Lower lobe of right lung (tissue), 2 donors: ENCODE results near the gene S100A12. TPM values are rescaled to one million over a fixed set of nuclear protein-coding genes. Genes with fewer than 3 reads are reported as not detected.

Experiments used
- ATAC-seq, 2 donors: fragments of 200-7000 bp; cut with Tn5 transposase; one replicate each; pipeline ENCODE4 v1.9.1; 2020 to 2022; ENCODE audit warnings: mild to moderate bottlenecking in 2 of 2, moderate library complexity in 2 of 2
- DNase-seq: peaks from one replicate; pipeline ENCODE4 v3.0.0-alpha.2; 2020
- H3K27ac ChIP-seq: fragments of 200-600 bp; one replicate; pipeline ENCODE4 v1.8.0; 2022
- H3K27me3 ChIP-seq: fragments of 200-600 bp; one replicate; pipeline ENCODE4 v1.8.0; 2022; ENCODE audit warnings: low read depth
- H3K36me3 ChIP-seq: fragments of 200-600 bp; one replicate; pipeline ENCODE4 v1.8.0; 2022; ENCODE audit warnings: mild to moderate bottlenecking
- H3K4me1 ChIP-seq: fragments of 200-600 bp; one replicate; pipeline ENCODE4 v1.8.0; 2022
- H3K4me3 ChIP-seq: fragments of 200-600 bp; one replicate; pipeline ENCODE4 v1.8.0; 2022; ENCODE audit warnings: mild to moderate bottlenecking
- H3K9me3 ChIP-seq: fragments of 200-600 bp; one replicate; pipeline ENCODE4 v1.8.0; 2022
- CTCF ChIP-seq: fragments of 200-600 bp; IDR thresholded peaks from one replicate; pipeline ENCODE4 v1.8.0; 2022; ENCODE audit warnings: antibody characterized with exemption, mild to moderate bottlenecking
- intact Hi-C: fragments of 100-400 bp; cut with DNase I; formaldehyde crosslinking; loops from one replicate; pipeline ENCODE4 v1.11.0; 2022
- total RNA-seq: library from RNA; stranded (reverse); fragmentation: NEBNext Ultra II Directional; extraction: Animal tissue kit (Norgen Biotek cat#: 25700); gene quantifications from one replicate; pipeline ENCODE4 v1.2.1, GENCODE V29; 2021
- donor health status: DM: no; HTN: yes; CAD: no; lungs with severe emphysema.

S100A12 gene
- total RNA-seq, 1 donor from 2014 or later = 54.9 TPM

GRCh38 chr1:153336650-153337049 is 38.8 kb downstream of the S100A12 start:
- H3K36me3 ChIP-seq = no peaks in the 10 kb centered on the region
- H3K4me3 ChIP-seq = no peak overlapping the region
- H3K9me3 ChIP-seq = no peaks in the 10 kb centered on the region
- H3K4me1 ChIP-seq = no peaks in the 10 kb centered on the region
- peaks cover 11% of the 10 kb centered on the region for H3K27me3 ChIP-seq
- H3K27ac ChIP-seq = no peak overlapping the region
- ATAC-seq (no peak), DNase-seq (no peak)
- TF ChIP-seq CTCF = no peak
- intact Hi-C loops = no loop called here

- no peak for DNase-seq
Measured at GRCh38 chr1:153333902-153334301, 41.5 kb downstream of the S100A12 start.

GRCh38 chr1:153324912-153325311 is 50.5 kb downstream of the S100A12 start:
- TF ChIP-seq CTCF = no peak
- no peak overlapping the region for H3K27ac ChIP-seq
- H3K9me3 ChIP-seq = peaks cover 7% of the 10 kb centered on the region
- intact Hi-C loops = no loop called here
- H3K4me1 ChIP-seq = no peaks in the 10 kb centered on the region
- no peak overlapping the region for H3K4me3 ChIP-seq
- H3K27me3 ChIP-seq = peaks cover 4% of the 10 kb centered on the region
- H3K36me3 ChIP-seq = no peaks in the 10 kb centered on the region
- ATAC-seq (no peak), DNase-seq (no peak)

More at GRCh38 chr1:153333902-153334301, 41.5 kb downstream of the S100A12 start:
- no peaks in the 10 kb centered on the region for H3K27me3 ChIP-seq
- H3K36me3 ChIP-seq = no peaks in the 10 kb centered on the region
- no peak for TF ChIP-seq CTCF
- H3K9me3 ChIP-seq = no peaks in the 10 kb centered on the region
- H3K4me3 ChIP-seq = no peak overlapping the region
- no peaks in the 10 kb centered on the region for H3K4me1 ChIP-seq
- intact Hi-C loops = no loop called here
- ATAC-seq = no peak
- H3K27ac ChIP-seq = no peak overlapping the region

Other genes with a start within 250 kb of the S100A12 start
- not detected for gene SPRR2G, start 224.7 kb downstream of the S100A12 start, total RNA-seq
- gene LELP1, start 172.2 kb downstream of the S100A12 start, total RNA-seq = not detected
- gene PRR9, start 158.0 kb downstream of the S100A12 start, total RNA-seq = not detected
- not detected for gene LORICRIN, start 115.9 kb downstream of the S100A12 start, total RNA-seq
- not detected for gene PGLYRP3, start 62.7 kb downstream of the S100A12 start, total RNA-seq
- gene PGLYRP4, start 26.8 kb downstream of the S100A12 start, total RNA-seq = 0.30 TPM
- gene S100A9, start 17.8 kb downstream of the S100A12 start, total RNA-seq = 911 TPM
- gene S100A8, start 15.5 kb upstream of the S100A12 start, total RNA-seq = 622 TPM
- not detected for gene S100A7A, start 40.9 kb upstream of the S100A12 start, total RNA-seq
- not detected for gene S100A7, start 85.0 kb upstream of the S100A12 start, total RNA-seq
- gene S100A6, start 160.4 kb upstream of the S100A12 start, total RNA-seq = 1,109 TPM
- gene S100A5, start 165.3 kb upstream of the S100A12 start, total RNA-seq = not detected
- gene S100A4, start 170.2 kb upstream of the S100A12 start, total RNA-seq = 600 TPM
- gene S100A3, start 173.6 kb upstream of the S100A12 start, total RNA-seq = 4.5 TPM
- gene S100A2, start 190.2 kb upstream of the S100A12 start, total RNA-seq = 3.8 TPM
- 52.3 TPM for gene S100A16, start 237.5 kb upstream of the S100A12 start, total RNA-seq
- gene S100A14, start 240.7 kb upstream of the S100A12 start, total RNA-seq = 138 TPM